Measurements from ENCODE around the gene MRPL18. TPM values are rescaled to one million over a fixed set of nuclear protein-coding genes. Genes with fewer than 3 reads are reported as not detected.
A peak's percentile ranks its signal among the peaks of the same experiment; 100 is the strongest.

MRPL18 gene
- total and polyA plus RNA-seq, 2 donors (not counting 3 experiments of a cell fraction or from before 2014, with no cell fraction given) = 55.4 to 70.7 TPM

GRCh38 chr6:159788753-159789376 is 1.4 kb upstream of the MRPL18 start:
- dilution Hi-C loops (cut with MboI; ENCODE audit: extremely low pct_ligation_motif_present, low sequenced_read_pairs) (no loop called here), intact Hi-C loops (cut with micrococcal nuclease) (loop anchor here (1.0 to 5.0 kb wide), 4 partner anchors 27 to 193 kb away; partner anchors contain the start of genes ACAT2 and WTAP)
- H3K4me2 ChIP-seq (ENCODE audit: insufficient read depth, low read length) = peak overlapping the region; percentile 89
- H3K4me3 ChIP-seq (replicated peaks in 1 of 3; ENCODE audit: insufficient read depth in 1 of 3, low read depth in 1 of 3, low read length in 3 of 3) = peak overlapping the region; percentile 42 to 95 (median 64)
- H3K27ac ChIP-seq (ENCODE audit: insufficient read depth, low read depth, low read length) = peak overlapping the region; percentile 62
- FAIRE-seq (peak; percentile 82), DNase-seq (ENCODE audit: low read depth, low spot score) (peak; percentile 44)
- POLR2A ChIA-PET = interaction anchor here (0.5 to 2.9 kb wide), 5 partner anchors 8 to 61 kb away, joined by 3 to 21 read pairs (median 7); partner anchors contain the start of genes ACAT2 and WTAP
- H3K27me3 ChIP-seq (ENCODE audit: control insufficient read depth in 2 of 2, insufficient read depth in 2 of 2, low read length in 2 of 2) = no peaks in the 10 kb centered on the region
- H3K79me2 ChIP-seq (ENCODE audit: control insufficient read depth, insufficient read depth, low read length) = peaks cover 82% of the 10 kb centered on the region
- H3K9me3 ChIP-seq (replicated peaks; ENCODE audit: control insufficient read depth, insufficient read depth, low read length) = no peaks in the 10 kb centered on the region
- peak overlapping the region; percentile 87 for H3K9ac ChIP-seq (replicated peaks; ENCODE audit: extremely low read depth, insufficient read depth, low read length)
- H4K20me1 ChIP-seq (replicated peaks; ENCODE audit: control insufficient read depth, extremely low read depth, insufficient read depth, low read length) = peaks cover 2% of the 10 kb centered on the region
- CTCF ChIA-PET = interaction anchor here (0.9 to 2.4 kb wide), 4 partner anchors 12 to 667 kb away, joined by 3 to 7 read pairs (median 4); partner anchors contain the start of gene ACAT2
- H3K4me1 ChIP-seq (ENCODE audit: control insufficient read depth, extremely low read depth, insufficient read depth, low read length) = peaks cover 27% of the 10 kb centered on the region
- BruUV-seq (replicated peaks) = TSS peak; percentile 42
- TF ChIP-seq POLR2A (IDR thresholded peaks at IDR 0.05; ENCODE audit: low read depth, low read length) (no peak), GATA2 (IDR thresholded peaks at IDR 0.05; ENCODE audit: insufficient read depth, insufficient read length, low read depth, low read length) (no peak), MAX (IDR thresholded peaks at IDR 0.05; ENCODE audit: insufficient read depth, insufficient read length) (no peak), MYC (IDR thresholded peaks at IDR 0.05; ENCODE audit: low read depth, low read length) (no peak), JUN (IDR thresholded peaks at IDR 0.05; ENCODE audit: borderline replicate concordance, insufficient read depth, insufficient read length, low read depth) (no peak), POLR2AphosphoS5 (IDR thresholded peaks at IDR 0.05; ENCODE audit: insufficient read depth, low read depth, low read length) (no peak), FOS (IDR thresholded peaks at IDR 0.05; ENCODE audit: borderline replicate concordance, insufficient read depth, low read length) (no peak), EZH2 (IDR thresholded peaks at IDR 0.05; ENCODE audit: borderline replicate concordance, low read depth, low read length, severe bottlenecking) (no peak)
- TF ChIP-seq, protein P1, sequence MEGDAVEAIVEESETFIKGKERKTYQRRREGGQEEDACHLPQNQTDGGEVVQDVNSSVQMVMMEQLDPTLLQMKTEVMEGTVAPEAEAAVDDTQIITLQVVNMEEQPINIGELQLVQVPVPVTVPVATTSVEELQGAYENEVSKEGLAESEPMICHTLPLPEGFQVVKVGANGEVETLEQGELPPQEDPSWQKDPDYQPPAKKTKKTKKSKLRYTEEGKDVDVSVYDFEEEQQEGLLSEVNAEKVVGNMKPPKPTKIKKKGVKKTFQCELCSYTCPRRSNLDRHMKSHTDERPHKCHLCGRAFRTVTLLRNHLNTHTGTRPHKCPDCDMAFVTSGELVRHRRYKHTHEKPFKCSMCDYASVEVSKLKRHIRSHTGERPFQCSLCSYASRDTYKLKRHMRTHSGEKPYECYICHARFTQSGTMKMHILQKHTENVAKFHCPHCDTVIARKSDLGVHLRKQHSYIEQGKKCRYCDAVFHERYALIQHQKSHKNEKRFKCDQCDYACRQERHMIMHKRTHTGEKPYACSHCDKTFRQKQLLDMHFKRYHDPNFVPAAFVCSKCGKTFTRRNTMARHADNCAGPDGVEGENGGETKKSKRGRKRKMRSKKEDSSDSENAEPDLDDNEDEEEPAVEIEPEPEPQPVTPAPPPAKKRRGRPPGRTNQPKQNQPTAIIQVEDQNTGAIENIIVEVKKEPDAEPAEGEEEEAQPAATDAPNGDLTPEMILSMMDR (IDR thresholded peaks at IDR 0.05; ENCODE audit: extremely low read depth in 1 of 2, insufficient read depth in 1 of 2, low read depth in 1 of 2, low read length in 2 of 2) = no peak
- H3K36me3 ChIP-seq (ENCODE audit: control insufficient read depth in 2 of 2, extremely low read depth in 1 of 2, insufficient read depth in 2 of 2, low read length in 2 of 2) = peaks cover 9 to 10% of the 10 kb centered on the region in 2 experiments
- no peaks in the 10 kb centered on the region for H3K9me1 ChIP-seq (replicated peaks; ENCODE audit: control insufficient read depth, extremely low read depth, insufficient read depth, low read length)
- no peak overlapping the region for H2AFZ ChIP-seq (ENCODE audit: low read depth, low read length)

All from endothelial cell of umbilical vein (primary cell).